ENCODE data around the gene ERGIC1.
"Not testable (repeated sequence)": the region's sequence is repeated elsewhere in the genome, so short reads cannot be mapped to it uniquely, and the experiment has no call there.

ERGIC1 gene

GRCh38 chr5:172846249-172846648 lies 12.2 kb downstream of the ERGIC1 start:
- DNase-seq (ENCODE audit: low read depth in 1 of 2, low spot score in 1 of 2), result no peak

GRCh38 chr5:172846677-172847076 lies 12.6 kb downstream of the ERGIC1 start:
- DNase-seq (ENCODE audit: low read depth in 1 of 2, low spot score in 1 of 2), result no peak

- DNase-seq (ENCODE audit: low read depth in 1 of 2, low spot score in 1 of 2), result not testable (repeated sequence)
Measured at GRCh38 chr5:172847584-172847983, 13.5 kb downstream of the ERGIC1 start.

- DNase-seq (ENCODE audit: low read depth in 1 of 2, low spot score in 1 of 2), result no peak
Measured at GRCh38 chr5:172848419-172848818, 14.4 kb downstream of the ERGIC1 start.

- DNase-seq (ENCODE audit: low read depth in 1 of 2, low spot score in 1 of 2), result no peak
Measured at GRCh38 chr5:172849606-172850453, 15.8 kb downstream of the ERGIC1 start.

- no peak for DNase-seq (ENCODE audit: low read depth in 1 of 2, low spot score in 1 of 2)
Measured at GRCh38 chr5:172850454-172850797, 16.4 kb downstream of the ERGIC1 start.

- DNase-seq (ENCODE audit: low read depth in 1 of 2, low spot score in 1 of 2), result not testable (repeated sequence)
Measured at GRCh38 chr5:172851254-172851653, 17.2 kb downstream of the ERGIC1 start.

- DNase-seq (ENCODE audit: low read depth in 1 of 2, low spot score in 1 of 2), result no peak
Measured at GRCh38 chr5:172852490-172853354, 18.7 kb downstream of the ERGIC1 start.

GRCh38 chr5:172853355-172853975 lies 19.4 kb downstream of the ERGIC1 start:
- DNase-seq (ENCODE audit: low read depth in 1 of 2, low spot score in 1 of 2), result no peak

GRCh38 chr5:172854451-172854871 lies 20.4 kb downstream of the ERGIC1 start:
- no peak for DNase-seq (ENCODE audit: low read depth in 1 of 2, low spot score in 1 of 2)

GRCh38 chr5:172854971-172855370 lies 20.9 kb downstream of the ERGIC1 start:
- DNase-seq (ENCODE audit: low read depth in 1 of 2, low spot score in 1 of 2), result no peak

GRCh38 chr5:172855597-172856292 lies 21.7 kb downstream of the ERGIC1 start:
- DNase-seq (ENCODE audit: low read depth in 1 of 2, low spot score in 1 of 2), result no peak

- no peak for DNase-seq (ENCODE audit: low read depth in 1 of 2, low spot score in 1 of 2)
Measured at GRCh38 chr5:172856336-172856735, 22.3 kb downstream of the ERGIC1 start.

- DNase-seq (ENCODE audit: low read depth in 1 of 2, low spot score in 1 of 2), result no peak
Measured at GRCh38 chr5:172857982-172858381, 23.9 kb downstream of the ERGIC1 start.

- DNase-seq (ENCODE audit: low read depth in 1 of 2, low spot score in 1 of 2), result no peak
Measured at GRCh38 chr5:172858511-172858989, 24.5 kb downstream of the ERGIC1 start.

GRCh38 chr5:172858990-172859811 lies 25.1 kb downstream of the ERGIC1 start:
- no peak for DNase-seq (ENCODE audit: low read depth in 1 of 2, low spot score in 1 of 2)

GRCh38 chr5:172859966-172860365 lies 25.9 kb downstream of the ERGIC1 start:
- no peak for DNase-seq (ENCODE audit: low read depth in 1 of 2, low spot score in 1 of 2)

- DNase-seq (ENCODE audit: low read depth in 1 of 2, low spot score in 1 of 2), result no peak
Measured at GRCh38 chr5:172860520-172861443, 26.7 kb downstream of the ERGIC1 start.

GRCh38 chr5:172861461-172861860 lies 27.4 kb downstream of the ERGIC1 start:
- no peak for DNase-seq (ENCODE audit: low read depth in 1 of 2, low spot score in 1 of 2)
